DMS79 treated with DMSO at 0.1 percent for 48 hours (cell line): ENCODE data around the gene PCLAF.

ENCODE experiments used
- DNase-seq: peaks from one replicate; lab custom pipeline; 2025; lab: John Stamatoyannopoulos, UW

The PCLAF gene

DNA sequence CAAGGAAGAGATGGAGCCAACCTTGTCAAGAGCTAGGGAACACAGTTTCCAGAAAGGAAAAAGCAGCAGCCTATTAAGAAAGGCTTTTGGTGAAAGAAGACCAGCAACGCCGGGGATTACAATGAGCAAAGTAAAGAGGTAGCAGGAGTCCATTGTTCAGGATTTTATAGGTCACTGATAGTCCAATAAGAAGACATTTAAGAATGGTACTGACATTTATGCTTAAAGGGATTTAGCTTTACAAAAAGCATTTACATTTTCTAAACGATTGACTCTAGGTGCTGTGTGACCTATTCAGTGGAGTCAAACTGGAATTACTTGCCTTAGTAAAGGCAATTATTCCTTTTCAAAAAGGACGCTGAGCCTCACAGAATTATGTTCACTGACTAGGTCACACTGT, 66.0 kb downstream of the PCLAF start:
- no peak for DNase-seq

DNA sequence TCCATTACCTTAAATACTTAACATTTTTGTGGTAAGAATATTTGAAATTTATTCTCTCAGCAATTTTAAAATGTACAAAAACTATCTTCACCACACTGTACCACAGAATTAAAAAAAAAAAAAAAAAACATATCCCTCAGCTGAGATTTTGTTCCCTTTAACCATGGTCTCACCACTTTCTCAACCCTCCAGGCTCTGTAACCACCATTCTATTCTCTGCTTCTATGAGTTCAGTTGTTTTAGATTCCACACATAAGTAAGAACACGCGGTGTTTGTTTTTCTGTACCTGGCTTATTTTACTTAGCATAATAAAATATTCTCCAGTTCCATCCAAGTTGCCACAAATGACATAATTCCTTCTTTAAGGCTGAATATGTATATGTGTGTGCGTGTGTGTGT, 66.8 kb downstream of the PCLAF start:
- DNase-seq: no peak
